Neural progenitor cell (in vitro differentiated cells): ENCODE results near the gene MSLN. TPM values are rescaled to one million over a fixed set of nuclear protein-coding genes. Genes with fewer than 3 reads are reported as not detected.

Experiments
- DNase-seq: peaks from one replicate; pipeline ENCODE4 v3.0.0-alpha.2; 2016; ENCODE audit warnings: low spot score
- H2AFZ ChIP-seq: fragments of 200-600 bp; sonication (generic); replicated peaks from 2 replicates; pipeline ENCODE4 v1.6.1; 2016; ENCODE audit warnings: antibody characterized with exemption
- H3F3A ChIP-seq: fragments of 200-600 bp; sonication (generic); 2 replicates; pipeline ENCODE4 v1.6.1; 2016; ENCODE audit warnings: antibody characterized with exemption, low read depth
- H3K27ac ChIP-seq: fragments of 200-600 bp; sonication (generic); 2 replicates; pipeline ENCODE4 v1.5.1; 2016; ENCODE audit warnings: mild to moderate bottlenecking
- H3K27me3 ChIP-seq: fragments of 200-600 bp; sonication (generic); 2 replicates; pipeline ENCODE4 v1.6.1; 2016; ENCODE audit warnings: mild to moderate bottlenecking, moderate library complexity
- H3K36me3 ChIP-seq: fragments of 200-600 bp; sonication (generic); 2 replicates; pipeline ENCODE4 v1.5.1; 2016
- H3K4me1 ChIP-seq: fragments of 200-600 bp; sonication (generic); 2 replicates; pipeline ENCODE4 v1.6.1; 2016; ENCODE audit warnings: mixed run types
- H3K4me2 ChIP-seq: fragments of 200-600 bp; sonication (generic); 2 replicates; pipeline ENCODE4 v1.6.1; 2016
- H3K4me3 ChIP-seq: fragments of 200-600 bp; sonication (generic); 2 replicates; pipeline ENCODE4 v1.5.1; 2016
- H3K79me2 ChIP-seq: fragments of 200-600 bp; sonication (generic); 2 replicates; pipeline ENCODE4 v1.6.1; 2016; ENCODE audit warnings: low read depth
- H3K9ac ChIP-seq: fragments of 200-600 bp; sonication (generic); 2 replicates; pipeline ENCODE4 v1.6.1; 2016
- H3K9me3 ChIP-seq: fragments of 200-600 bp; sonication (generic); 2 replicates; pipeline ENCODE4 v1.5.1; 2016; ENCODE audit warnings: low read depth
- H4K20me1 ChIP-seq: fragments of 200-600 bp; sonication (generic); 2 replicates; pipeline ENCODE4 v1.6.1; 2016; ENCODE audit warnings: low read depth
- H3K27ac Mint-ChIP-seq: 3 replicates; pipeline ENCODE4 v1.8.0; 2021; ENCODE audit warnings: mixed read lengths
- H3K27me3 Mint-ChIP-seq: 2 replicates; pipeline ENCODE4 v1.8.0; 2022; ENCODE audit warnings: low read depth, mild to moderate bottlenecking, inconsistent platforms, moderate library complexity, mixed read lengths; ENCODE audit not compliant: insufficient read depth
- H3K36me3 Mint-ChIP-seq: 3 replicates; pipeline ENCODE4 v1.8.0; 2021; ENCODE audit warnings: mixed read lengths
- H3K4me1 Mint-ChIP-seq: 3 replicates; pipeline ENCODE4 v1.8.0; 2021; ENCODE audit warnings: mixed read lengths
- H3K4me3 Mint-ChIP-seq: 3 replicates; pipeline ENCODE4 v1.8.0; 2021; ENCODE audit warnings: mild to moderate bottlenecking, moderate library complexity, mixed read lengths
- H3K9me3 Mint-ChIP-seq: 3 replicates; pipeline ENCODE4 v1.8.0; 2020; ENCODE audit warnings: mixed read lengths
- EZH2 ChIP-seq: fragments of 200-600 bp; sonication (generic); IDR thresholded peaks from 2 replicates; pipeline ENCODE4 v1.6.1; 2017; ENCODE audit warnings: antibody characterized with exemption, mild to moderate bottlenecking, moderate library complexity
- EZH2phosphoT487 ChIP-seq: fragments of 200-600 bp; sonication (generic); IDR thresholded peaks from 2 replicates; pipeline ENCODE4 v1.6.1; 2017; ENCODE audit warnings: antibody characterized with exemption
- total RNA-seq: library from RNA; depleted of rRNA; stranded (reverse); fragments of >200 nt; gene quantifications from 2 replicates; pipeline ENCODE4 v1.2.3, GENCODE V29; 2015; ENCODE audit warnings: low replicate concordance
- TF ChIP-seq, protein P1 (sequence below): fragments of 200-600 bp; sonication (generic); IDR thresholded peaks from 2 replicates; pipeline ENCODE4 v1.5.1; 2017; ENCODE audit warnings: antibody characterized with exemption, mild to moderate bottlenecking

The MSLN gene
- total RNA-seq, 1 donor from 2014 or later, result 0.82 TPM

DNA sequence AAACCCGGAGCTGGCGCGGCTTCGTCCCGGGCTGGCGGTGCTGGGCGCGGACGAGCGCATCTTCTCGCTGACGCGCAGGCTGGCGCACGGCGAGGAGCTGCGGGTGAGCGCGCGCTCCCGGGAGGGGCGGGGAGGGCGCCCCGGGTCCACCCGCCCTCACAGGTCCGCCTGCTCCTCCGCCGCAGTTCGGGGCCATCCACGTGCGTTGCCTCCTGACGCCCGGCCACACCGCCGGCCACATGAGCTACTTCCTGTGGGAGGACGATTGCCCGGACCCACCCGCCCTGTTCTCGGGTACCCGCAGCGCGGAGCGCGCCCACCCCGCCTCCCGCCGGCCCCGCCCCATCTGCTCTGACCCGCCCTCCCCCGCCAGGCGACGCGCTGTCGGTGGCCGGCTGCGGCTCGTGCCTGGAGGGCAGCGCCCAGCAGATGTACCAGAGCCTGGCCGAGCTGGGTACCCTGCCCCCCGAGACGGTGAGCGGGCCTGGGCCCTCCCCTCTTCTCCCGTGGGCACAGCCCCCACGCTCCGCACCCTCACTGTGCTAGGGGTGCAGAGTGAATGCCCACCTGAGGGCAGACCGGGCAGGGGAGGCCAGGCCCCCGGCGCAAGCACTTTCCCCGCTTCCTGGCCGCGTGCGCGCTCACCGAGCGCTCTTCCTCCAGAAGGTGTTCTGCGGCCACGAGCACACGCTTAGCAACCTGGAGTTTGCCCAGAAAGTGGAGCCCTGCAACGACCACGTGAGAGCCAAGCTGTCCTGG, 32.2 kb upstream of the MSLN start:
- Mint-ChIP-seq H3K36me3 (no peaks in the 10 kb centered on the region), H3K27ac (no peak overlapping the region), H3K4me3 (peak overlapping the region; percentile 38), H3K4me1 (no peaks in the 10 kb centered on the region), H3K27me3 (peaks cover 7% of the 10 kb centered on the region), H3K9me3 (no peaks in the 10 kb centered on the region)
- Histone ChIP-seq H3K27me3 (peaks cover 45% of the 10 kb centered on the region), H3F3A (peaks cover 33% of the 10 kb centered on the region), H3K9me3 (no peaks in the 10 kb centered on the region), H3K27ac (no peak overlapping the region), H2AFZ (no peak overlapping the region), H4K20me1 (peaks cover 20% of the 10 kb centered on the region), H3K36me3 (no peaks in the 10 kb centered on the region), H3K4me1 (peaks cover 8% of the 10 kb centered on the region), H3K9ac (no peak overlapping the region), H3K4me2 (peak overlapping the region; percentile 92), H3K4me3 (peak overlapping the region; percentile 43), H3K79me2 (no peaks in the 10 kb centered on the region)
- peak; percentile 72 for DNase-seq
- TF ChIP-seq, protein P1, sequence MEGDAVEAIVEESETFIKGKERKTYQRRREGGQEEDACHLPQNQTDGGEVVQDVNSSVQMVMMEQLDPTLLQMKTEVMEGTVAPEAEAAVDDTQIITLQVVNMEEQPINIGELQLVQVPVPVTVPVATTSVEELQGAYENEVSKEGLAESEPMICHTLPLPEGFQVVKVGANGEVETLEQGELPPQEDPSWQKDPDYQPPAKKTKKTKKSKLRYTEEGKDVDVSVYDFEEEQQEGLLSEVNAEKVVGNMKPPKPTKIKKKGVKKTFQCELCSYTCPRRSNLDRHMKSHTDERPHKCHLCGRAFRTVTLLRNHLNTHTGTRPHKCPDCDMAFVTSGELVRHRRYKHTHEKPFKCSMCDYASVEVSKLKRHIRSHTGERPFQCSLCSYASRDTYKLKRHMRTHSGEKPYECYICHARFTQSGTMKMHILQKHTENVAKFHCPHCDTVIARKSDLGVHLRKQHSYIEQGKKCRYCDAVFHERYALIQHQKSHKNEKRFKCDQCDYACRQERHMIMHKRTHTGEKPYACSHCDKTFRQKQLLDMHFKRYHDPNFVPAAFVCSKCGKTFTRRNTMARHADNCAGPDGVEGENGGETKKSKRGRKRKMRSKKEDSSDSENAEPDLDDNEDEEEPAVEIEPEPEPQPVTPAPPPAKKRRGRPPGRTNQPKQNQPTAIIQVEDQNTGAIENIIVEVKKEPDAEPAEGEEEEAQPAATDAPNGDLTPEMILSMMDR, result no peak
- no peak for TF ChIP-seq EZH2
- peak; percentile 2 for TF ChIP-seq EZH2phosphoT487

DNA sequence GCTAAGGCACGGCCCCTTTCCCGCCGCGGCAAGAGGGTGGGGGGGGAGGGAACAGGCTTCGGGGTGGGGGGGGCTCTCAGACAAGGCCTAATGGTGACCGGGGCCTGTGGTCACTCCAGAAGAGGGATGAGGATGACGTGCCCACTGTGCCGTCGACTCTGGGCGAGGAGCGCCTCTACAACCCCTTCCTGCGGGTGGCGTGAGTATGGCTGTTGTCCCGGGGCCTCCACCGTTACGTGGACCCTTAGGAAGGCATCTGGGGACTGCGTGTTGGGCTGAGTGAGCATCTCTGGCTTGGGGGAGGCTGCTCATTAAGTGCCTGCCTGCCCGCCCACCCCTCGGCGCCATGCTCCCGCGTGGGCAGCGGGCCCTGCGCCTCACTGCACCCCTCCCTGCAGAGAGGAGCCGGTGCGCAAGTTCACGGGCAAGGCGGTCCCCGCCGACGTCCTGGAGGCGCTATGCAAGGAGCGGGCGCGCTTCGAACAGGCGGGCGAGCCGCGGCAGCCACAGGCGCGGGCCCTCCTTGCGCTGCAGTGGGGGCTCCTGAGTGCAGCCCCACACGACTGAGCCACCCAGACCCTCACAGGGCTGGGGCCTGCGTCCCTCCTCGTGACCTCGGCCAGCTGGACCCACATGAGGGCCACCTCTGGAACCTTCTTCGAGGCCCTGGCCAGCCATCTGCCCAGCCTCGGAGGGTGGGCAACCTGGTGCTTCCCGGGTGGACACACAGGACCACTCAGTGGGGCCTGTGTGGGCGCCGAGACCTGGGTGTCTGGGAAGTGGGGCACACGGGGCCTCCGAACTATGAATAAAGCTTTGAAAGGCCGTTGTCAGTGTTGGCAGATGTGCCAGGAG, 31.4 kb upstream of the MSLN start:
- TF ChIP-seq, protein P1, result no peak
- TF ChIP-seq EZH2phosphoT487 (no peak), EZH2 (no peak)
- no peaks in the 10 kb centered on the region for H3K36me3 ChIP-seq
- H3K4me3 ChIP-seq, result peak overlapping the region; percentile 43
- H3K79me2 ChIP-seq, result no peaks in the 10 kb centered on the region
- H3K9ac ChIP-seq, result no peak overlapping the region
- Mint-ChIP-seq H3K4me3 (peak overlapping the region; percentile 38), H3K36me3 (no peaks in the 10 kb centered on the region), H3K27me3 (peaks cover 7% of the 10 kb centered on the region), H3K4me1 (no peaks in the 10 kb centered on the region), H3K9me3 (no peaks in the 10 kb centered on the region), H3K27ac (no peak overlapping the region)
- peaks cover 8% of the 10 kb centered on the region for H3K4me1 ChIP-seq
- H2AFZ ChIP-seq, result no peak overlapping the region
- peaks cover 33% of the 10 kb centered on the region for H3F3A ChIP-seq
- peaks cover 20% of the 10 kb centered on the region for H4K20me1 ChIP-seq
- no peak for DNase-seq
- peaks cover 45% of the 10 kb centered on the region for H3K27me3 ChIP-seq
- peak overlapping the region; percentile 92 for H3K4me2 ChIP-seq
- H3K27ac ChIP-seq, result no peak overlapping the region
- no peaks in the 10 kb centered on the region for H3K9me3 ChIP-seq

DNA sequence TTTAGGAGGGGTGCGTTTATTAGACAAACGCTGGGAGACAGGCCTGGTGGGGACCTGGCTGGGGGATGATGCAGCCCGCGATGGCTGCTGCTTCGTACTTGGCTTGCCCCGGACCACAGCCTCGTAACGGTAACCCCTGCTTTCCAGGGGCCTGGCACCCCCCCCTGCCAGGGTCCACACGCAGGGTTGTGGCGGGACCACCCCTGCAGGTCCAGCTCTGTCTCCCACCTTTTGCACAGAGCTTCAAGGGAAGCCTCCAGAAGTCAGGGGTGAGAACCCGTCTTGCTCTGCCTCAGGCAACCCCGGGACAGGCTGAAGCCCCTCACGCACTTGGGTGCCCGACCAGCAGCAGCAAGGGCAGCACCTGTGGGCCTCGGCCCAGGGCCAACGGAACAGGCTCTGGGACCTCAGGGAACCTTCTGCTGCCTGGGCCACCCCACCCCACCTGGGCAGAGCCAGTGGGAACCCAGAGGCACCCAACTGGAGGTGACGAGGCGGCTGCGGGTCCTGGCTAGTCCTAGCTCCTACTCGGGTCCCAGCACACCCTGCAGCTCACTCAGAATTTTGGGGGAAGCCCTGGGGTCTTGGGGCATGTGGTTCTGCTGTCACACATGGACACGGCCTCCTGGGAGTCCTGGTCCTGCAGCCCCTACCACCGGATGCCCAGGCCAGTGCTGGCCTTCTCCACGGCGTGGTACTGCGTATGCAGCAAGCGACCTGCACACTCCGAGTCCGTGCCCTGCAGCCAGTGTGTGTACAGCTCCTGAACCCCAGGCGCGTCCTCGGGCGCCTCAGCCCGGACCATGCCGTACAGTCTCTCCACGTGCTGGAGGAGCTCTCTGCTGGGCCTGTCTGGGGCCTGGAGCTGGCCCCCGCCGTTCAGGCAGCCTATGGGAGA, 30.5 kb upstream of the MSLN start:
- Mint-ChIP-seq H3K27me3 (peaks cover 7% of the 10 kb centered on the region), H3K27ac (no peak overlapping the region), H3K36me3 (no peaks in the 10 kb centered on the region), H3K9me3 (no peaks in the 10 kb centered on the region), H3K4me1 (no peaks in the 10 kb centered on the region), H3K4me3 (no peak overlapping the region)
- no peak overlapping the region for H3K4me3 ChIP-seq
- H3K27ac ChIP-seq, result no peak overlapping the region
- no peaks in the 10 kb centered on the region for H3K79me2 ChIP-seq
- no peak overlapping the region for H3K4me2 ChIP-seq
- H3K27me3 ChIP-seq, result peaks cover 45% of the 10 kb centered on the region
- H3K9ac ChIP-seq, result no peak overlapping the region
- H2AFZ ChIP-seq, result no peak overlapping the region
- peaks cover 8% of the 10 kb centered on the region for H3K4me1 ChIP-seq
- peaks cover 30% of the 10 kb centered on the region for H3F3A ChIP-seq
- H3K36me3 ChIP-seq, result no peaks in the 10 kb centered on the region
- H4K20me1 ChIP-seq, result peaks cover 20% of the 10 kb centered on the region
- no peaks in the 10 kb centered on the region for H3K9me3 ChIP-seq
- TF ChIP-seq EZH2 (no peak), EZH2phosphoT487 (no peak)
- TF ChIP-seq, protein P1, result no peak
- no peak for DNase-seq
